BJ (cell line): ENCODE measurements around the gene LMAN2. TPM values are rescaled to one million over a fixed set of nuclear protein-coding genes. Genes with fewer than 3 reads are reported as not detected.

Experiments
- CTCF ChIA-PET: fragments of 350-600 bp; formaldehyde crosslinking; extraction: SDS; loops from one replicate; lab custom pipeline; 2021; ENCODE audit warnings: antibody characterized with exemption, inconsistent platforms; lab: Yijun Ruan, JAX
- POLR2A ChIA-PET: fragments of 300-600 bp; sonication (Branson Sonifier 250); formaldehyde crosslinking; extraction: SDS; loops from one replicate; lab custom pipeline; 2021; ENCODE audit warnings: antibody characterized with exemption; lab: Charles Lee
- DNase-seq: peaks from one replicate; pipeline ENCODE4 v3.0.0-alpha.2; 2011; ENCODE audit warnings: low read depth
- H3K27me3 ChIP-seq: 2 replicates; pipeline ENCODE4 v1.6.0; 2011; ENCODE audit warnings: low read length; ENCODE audit not compliant: control insufficient read depth, insufficient read depth
- H3K36me3 ChIP-seq: 2 replicates; pipeline ENCODE4 v1.5.1; 2011; ENCODE audit warnings: low read length; ENCODE audit not compliant: control insufficient read depth, insufficient read depth
- H3K4me3 ChIP-seq: 2 replicates; pipeline ENCODE4 v1.5.1; 2011; ENCODE audit warnings: low read depth, mild to moderate bottlenecking, control low read depth, low read length
- polyA plus RNA-seq: library from polyadenylated mRNA; depleted of rRNA; stranded (reverse); fragments of >200 nt; gene quantifications from 2 replicates; pipeline ENCODE4 v1.2.3, GENCODE V29; 2011
- TF ChIP-seq, protein P1 (sequence below): IDR thresholded peaks from 2 replicates; pipeline ENCODE4 v1.5.1; 2011; ENCODE audit warnings: low read depth, mild to moderate bottlenecking, control low read depth, inconsistent platforms, low read length, moderate library complexity; ENCODE audit not compliant: insufficient read depth

Gene LMAN2
- polyA plus RNA-seq, 1 experiment = 248 TPM

DNA sequence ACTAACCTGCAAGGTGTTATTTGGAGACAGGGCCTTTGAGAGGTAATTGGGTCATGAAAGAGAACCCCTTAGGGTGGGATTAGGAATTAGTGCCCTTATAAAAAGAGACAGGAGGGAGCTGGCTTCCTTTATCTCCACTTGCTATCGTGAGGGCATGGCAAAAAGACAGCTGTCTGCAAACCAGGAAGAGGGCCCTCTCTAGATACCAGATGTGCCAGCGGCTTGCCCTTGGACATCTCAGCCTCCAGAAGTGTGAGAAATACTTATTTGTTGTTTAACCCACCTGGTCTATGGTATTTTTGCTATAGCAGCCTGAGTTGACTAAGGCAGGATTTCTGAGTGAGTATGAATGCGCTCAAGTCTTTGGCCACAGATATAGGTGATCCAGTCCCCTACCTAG, 5.3 kb upstream of the LMAN2 start:
- POLR2A ChIA-PET = interaction anchor here (0.6 kb wide), 1 partner anchor 637 kb away, joined by 12 read pairs; no protein-coding TSS in a partner anchor
- no peak for DNase-seq

DNA sequence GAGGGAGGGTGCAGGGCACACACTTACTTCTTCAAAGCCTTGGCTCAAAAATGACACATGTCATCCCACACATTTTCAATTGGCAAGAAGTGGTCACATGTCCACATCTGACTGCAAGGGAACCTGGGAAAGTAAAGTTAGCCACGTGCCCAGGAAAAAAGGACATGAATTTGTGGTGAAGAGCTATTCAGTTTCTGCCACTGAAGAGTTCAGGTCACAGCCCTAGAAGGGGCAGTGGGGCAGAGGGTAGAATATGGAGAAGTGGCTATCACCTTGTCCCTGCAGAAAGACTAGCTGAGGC, 4.3 kb upstream of the LMAN2 start:
- ChIA-PET POLR2A (no interaction called here), CTCF (interaction anchor here (1.0 to 3.4 kb wide), 4 partner anchors 14 to 145 kb away, joined by 3 to 16 read pairs (median 3); no protein-coding TSS in a partner anchor)
- no peaks in the 10 kb centered on the region for H3K36me3 ChIP-seq
- no peak for DNase-seq
- H3K4me3 ChIP-seq = no peak overlapping the region
- TF ChIP-seq, protein P1, sequence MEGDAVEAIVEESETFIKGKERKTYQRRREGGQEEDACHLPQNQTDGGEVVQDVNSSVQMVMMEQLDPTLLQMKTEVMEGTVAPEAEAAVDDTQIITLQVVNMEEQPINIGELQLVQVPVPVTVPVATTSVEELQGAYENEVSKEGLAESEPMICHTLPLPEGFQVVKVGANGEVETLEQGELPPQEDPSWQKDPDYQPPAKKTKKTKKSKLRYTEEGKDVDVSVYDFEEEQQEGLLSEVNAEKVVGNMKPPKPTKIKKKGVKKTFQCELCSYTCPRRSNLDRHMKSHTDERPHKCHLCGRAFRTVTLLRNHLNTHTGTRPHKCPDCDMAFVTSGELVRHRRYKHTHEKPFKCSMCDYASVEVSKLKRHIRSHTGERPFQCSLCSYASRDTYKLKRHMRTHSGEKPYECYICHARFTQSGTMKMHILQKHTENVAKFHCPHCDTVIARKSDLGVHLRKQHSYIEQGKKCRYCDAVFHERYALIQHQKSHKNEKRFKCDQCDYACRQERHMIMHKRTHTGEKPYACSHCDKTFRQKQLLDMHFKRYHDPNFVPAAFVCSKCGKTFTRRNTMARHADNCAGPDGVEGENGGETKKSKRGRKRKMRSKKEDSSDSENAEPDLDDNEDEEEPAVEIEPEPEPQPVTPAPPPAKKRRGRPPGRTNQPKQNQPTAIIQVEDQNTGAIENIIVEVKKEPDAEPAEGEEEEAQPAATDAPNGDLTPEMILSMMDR = no peak
- H3K27me3 ChIP-seq = peaks cover 5% of the 10 kb centered on the region

More for the DNA sequence above, 5.3 kb upstream of the LMAN2 start:
- H3K27me3 ChIP-seq = peaks cover 5% of the 10 kb centered on the region
- TF ChIP-seq, protein P1 = no peak
- H3K36me3 ChIP-seq = no peaks in the 10 kb centered on the region
- no peak overlapping the region for H3K4me3 ChIP-seq
- CTCF ChIA-PET = interaction anchor here (3.4 kb wide), 1 partner anchor 13 kb away, joined by 16 read pairs; no protein-coding TSS in a partner anchor

DNA sequence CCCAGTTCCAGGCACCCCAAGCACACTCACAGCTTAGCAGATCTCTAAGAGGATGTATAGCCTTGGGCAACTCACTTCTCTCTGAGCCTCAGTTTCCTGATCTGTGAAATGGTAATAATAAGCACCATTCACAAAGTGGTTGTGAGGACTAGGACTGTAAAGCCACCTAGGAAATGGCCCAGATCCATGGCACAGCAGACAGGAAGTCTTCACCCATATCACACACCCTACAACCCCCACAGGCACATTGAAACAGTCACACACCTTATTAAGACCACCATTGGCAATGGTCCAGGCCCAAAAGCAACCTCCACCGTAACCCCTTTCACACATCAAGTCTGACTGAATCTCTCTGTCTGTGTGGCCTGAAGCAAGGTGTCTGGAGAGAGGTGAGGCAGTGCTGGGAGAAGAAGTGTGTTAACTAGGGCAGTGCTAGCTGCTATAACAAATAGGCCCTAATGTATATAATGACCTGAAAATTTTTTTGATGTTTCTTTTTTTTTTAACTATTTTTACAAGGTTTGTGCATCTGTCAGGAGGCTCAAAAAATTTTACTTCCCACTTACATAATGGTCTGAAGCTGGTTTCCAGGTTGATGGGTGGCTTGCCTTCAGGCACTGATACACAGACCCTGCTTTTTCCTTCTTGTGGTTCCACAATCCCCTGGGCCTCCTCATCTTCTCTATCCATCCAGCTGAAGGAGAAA, 3.8 kb upstream of the LMAN2 start:
- Histone ChIP-seq H3K36me3 (no peaks in the 10 kb centered on the region), H3K27me3 (peaks cover 5% of the 10 kb centered on the region), H3K4me3 (no peak overlapping the region)
- POLR2A ChIA-PET = no interaction called here
- TF ChIP-seq, protein P1 = no peak
- CTCF ChIA-PET = interaction anchor here (1.0 to 1.3 kb wide), 4 partner anchors 35 to 145 kb away, joined by 3 to 5 read pairs (median 3); no protein-coding TSS in a partner anchor
- DNase-seq = no peak

DNA sequence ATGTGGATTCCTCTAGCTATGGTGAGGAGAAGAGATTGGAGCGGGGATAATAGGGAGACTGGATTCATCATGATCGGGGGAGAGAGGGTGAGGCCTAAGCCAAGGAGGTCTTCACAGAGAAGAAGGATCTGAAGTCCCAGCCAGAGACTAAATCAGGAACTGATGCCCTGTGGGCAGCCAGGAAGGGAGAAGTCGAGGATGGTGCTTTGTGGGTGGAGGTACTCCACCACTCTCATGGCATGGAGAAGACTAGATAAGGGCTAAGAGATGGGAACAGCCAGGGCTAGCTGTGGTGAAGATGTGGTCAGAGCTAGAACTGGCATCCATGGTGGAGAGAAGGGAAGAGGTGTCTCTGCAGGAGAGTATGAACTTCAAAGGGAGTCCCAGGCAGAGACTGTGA, 3.2 kb upstream of the LMAN2 start:
- TF ChIP-seq, protein P1 = no peak
- DNase-seq = no peak
- no peak overlapping the region for H3K4me3 ChIP-seq
- CTCF ChIA-PET = interaction anchor here (0.9 to 1.3 kb wide), 3 partner anchors 14 to 45 kb away, joined by 3 to 5 read pairs (median 3); no protein-coding TSS in a partner anchor
- POLR2A ChIA-PET = no interaction called here
- H3K36me3 ChIP-seq = no peaks in the 10 kb centered on the region; the same call in 1 of the 2 replicates
- peaks cover 5% of the 10 kb centered on the region for H3K27me3 ChIP-seq

DNA sequence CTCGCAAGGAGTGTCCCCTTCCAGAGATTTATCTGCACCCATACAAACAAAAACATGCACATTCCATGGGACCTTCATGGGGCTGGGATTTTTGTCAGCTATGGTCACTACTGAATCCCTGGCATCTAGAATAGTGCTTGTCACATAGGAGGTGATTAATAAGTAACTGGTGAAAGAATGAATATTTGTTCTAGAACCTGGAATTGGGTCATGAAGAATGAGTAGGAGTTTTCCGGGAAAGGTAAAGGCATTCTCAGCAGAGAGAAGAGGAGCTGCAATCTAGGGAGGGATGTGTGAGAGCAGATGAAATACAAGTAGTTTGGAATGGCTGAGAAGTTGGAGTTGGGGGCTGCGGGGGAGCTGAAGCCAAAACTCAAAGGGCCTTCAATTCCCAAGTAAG, 2.8 kb upstream of the LMAN2 start:
- Histone ChIP-seq H3K36me3 (no peaks in the 10 kb centered on the region; the same call in 1 of the 2 replicates), H3K27me3 (peaks cover 5% of the 10 kb centered on the region), H3K4me3 (no peak overlapping the region)
- POLR2A ChIA-PET = no interaction called here
- CTCF ChIA-PET = interaction anchor here (0.9 to 1.3 kb wide), 2 partner anchors 15 to 45 kb away, joined by 3 to 5 read pairs; no protein-coding TSS in a partner anchor
- DNase-seq = no peak
- TF ChIP-seq, protein P1 = no peak
